Mucosa of stomach (tissue), 1 donor: ENCODE measurements around the gene FRMD4A.
A peak's percentile ranks its signal among the peaks of the same experiment; 100 is the strongest.

Source experiments
- H3K27me3 ChIP-seq: one replicate; pipeline ENCODE4 v1.7.0; 2013; ENCODE audit warnings: mild to moderate bottlenecking, low read length; ENCODE audit not compliant: control insufficient read depth, insufficient read depth
- H3K36me3 ChIP-seq: one replicate; pipeline ENCODE4 v1.7.0; 2013; ENCODE audit warnings: low read length; ENCODE audit not compliant: control insufficient read depth, insufficient read depth
- H3K4me1 ChIP-seq: one replicate; pipeline ENCODE4 v1.7.0; 2013; ENCODE audit warnings: mild to moderate bottlenecking, low read length; ENCODE audit not compliant: control insufficient read depth, insufficient read depth
- H3K4me3 ChIP-seq: one replicate; pipeline ENCODE4 v1.7.0; 2013; ENCODE audit warnings: low read length
- H3K9ac ChIP-seq: one replicate; pipeline ENCODE4 v1.7.0; 2013; ENCODE audit warnings: mild to moderate bottlenecking, low read length, moderate library complexity
- H3K9me3 ChIP-seq: one replicate; pipeline ENCODE4 v1.7.0; 2013; ENCODE audit warnings: mild to moderate bottlenecking, low read length, moderate library complexity; ENCODE audit not compliant: control insufficient read depth
- donor health status: Pancreatic carcinoma.

The FRMD4A gene

DNA sequence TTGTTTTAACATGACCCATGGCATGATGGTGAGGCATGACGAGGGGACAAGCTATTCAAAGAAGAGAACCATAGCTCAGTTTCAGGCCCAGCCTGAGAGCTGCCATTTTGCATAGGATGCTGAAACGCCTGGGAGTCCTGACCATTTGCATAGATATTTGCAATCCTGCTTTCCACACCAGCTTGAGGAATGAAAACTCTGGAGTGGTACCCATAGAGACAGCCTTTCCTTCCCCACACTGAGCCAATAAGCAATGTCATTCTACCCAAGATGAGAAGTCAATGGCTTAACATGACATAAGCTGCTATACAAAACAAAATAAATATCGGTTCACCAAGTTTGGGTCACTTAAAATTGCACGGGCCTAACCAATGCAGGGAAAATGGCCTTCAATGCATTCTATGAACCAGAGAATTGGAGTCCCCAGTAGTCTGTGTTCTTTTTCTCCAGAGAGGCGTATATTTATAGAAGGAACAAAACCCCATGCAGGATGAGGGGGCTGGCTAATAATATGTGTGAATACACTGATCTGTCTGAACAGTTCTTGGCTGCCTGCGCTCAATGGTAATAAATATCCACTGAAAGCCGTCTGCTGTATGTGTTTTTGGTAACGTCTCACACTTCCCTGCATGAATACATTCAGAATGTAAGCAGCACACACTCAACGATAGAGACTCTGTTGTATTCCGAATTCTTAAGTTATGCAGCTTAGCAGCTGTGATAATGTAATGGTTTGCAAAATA lies 329.3 kb downstream of the FRMD4A start:
- no peaks in the 10 kb centered on the region for H3K4me1 ChIP-seq
- H3K27me3 ChIP-seq: no peaks in the 10 kb centered on the region
- H3K36me3 ChIP-seq: no peaks in the 10 kb centered on the region

GRCh38 chr10:13998163-13998835 lies 332.4 kb downstream of the FRMD4A start:
- H3K9me3 ChIP-seq: no peaks in the 10 kb centered on the region
- H3K4me1 ChIP-seq: no peaks in the 10 kb centered on the region
- H3K36me3 ChIP-seq: no peaks in the 10 kb centered on the region
- no peak overlapping the region for H3K4me3 ChIP-seq
- H3K9ac ChIP-seq: no peak overlapping the region
- no peaks in the 10 kb centered on the region for H3K27me3 ChIP-seq

More for the DNA sequence above, 329.3 kb downstream of the FRMD4A start:
- Histone ChIP-seq H3K9ac (no peak overlapping the region), H3K9me3 (no peaks in the 10 kb centered on the region), H3K4me3 (no peak overlapping the region)

GRCh38 chr10:13997650-13998049 lies 333.1 kb downstream of the FRMD4A start:
- Histone ChIP-seq H3K36me3 (no peaks in the 10 kb centered on the region), H3K4me1 (no peaks in the 10 kb centered on the region), H3K9ac (no peak overlapping the region), H3K27me3 (no peaks in the 10 kb centered on the region), H3K9me3 (no peaks in the 10 kb centered on the region), H3K4me3 (no peak overlapping the region)

DNA sequence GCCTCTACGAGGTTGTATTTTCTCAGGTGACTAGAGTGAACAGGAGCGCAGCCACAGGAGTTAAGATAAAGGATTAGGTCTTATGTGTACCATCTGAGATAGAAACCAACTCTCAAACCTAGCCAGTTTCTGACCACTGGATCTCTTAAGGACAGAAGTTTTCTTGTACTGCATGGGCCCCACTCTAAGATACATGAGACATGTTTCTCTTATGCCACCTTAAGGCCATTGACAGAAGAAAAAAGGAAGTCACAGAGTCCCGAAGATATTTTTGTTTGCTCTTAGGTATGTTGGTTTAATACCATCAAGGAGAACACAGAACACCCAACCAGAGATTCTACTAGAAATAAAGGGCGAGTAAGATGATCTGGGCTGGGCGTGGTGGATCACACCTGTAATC lies 335.8 kb downstream of the FRMD4A start:
- Histone ChIP-seq H3K36me3 (no peaks in the 10 kb centered on the region), H3K9ac (no peak overlapping the region), H3K9me3 (no peaks in the 10 kb centered on the region), H3K4me1 (no peaks in the 10 kb centered on the region), H3K4me3 (no peak overlapping the region), H3K27me3 (no peaks in the 10 kb centered on the region)

DNA sequence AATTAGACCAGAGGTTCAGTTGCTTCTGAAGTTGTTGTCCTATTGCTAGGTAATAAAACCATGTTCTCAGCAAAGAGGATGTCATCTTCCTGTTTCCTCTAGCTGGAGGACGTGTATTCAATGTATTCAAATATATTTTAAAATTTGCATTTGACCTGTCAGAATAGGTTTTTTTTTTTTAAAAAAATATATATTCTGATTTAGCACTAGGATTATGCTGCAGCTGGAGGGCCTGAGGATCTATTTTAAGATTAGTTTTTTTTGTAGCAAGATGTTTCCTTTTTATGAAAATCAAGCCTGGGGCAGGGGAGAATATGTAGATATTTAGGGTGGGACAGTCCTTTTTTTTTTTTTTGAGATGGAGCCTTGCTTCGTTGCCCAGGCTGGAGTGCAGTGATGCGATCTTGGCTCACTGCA lies 337.0 kb downstream of the FRMD4A start:
- Histone ChIP-seq H3K27me3 (no peaks in the 10 kb centered on the region), H3K4me3 (no peak overlapping the region), H3K9ac (no peak overlapping the region), H3K36me3 (no peaks in the 10 kb centered on the region), H3K9me3 (no peaks in the 10 kb centered on the region), H3K4me1 (no peaks in the 10 kb centered on the region)

- Histone ChIP-seq H3K9ac (no peak overlapping the region), H3K4me3 (no peak overlapping the region), H3K27me3 (no peaks in the 10 kb centered on the region), H3K36me3 (no peaks in the 10 kb centered on the region), H3K9me3 (no peaks in the 10 kb centered on the region), H3K4me1 (no peaks in the 10 kb centered on the region)
These were observed 337.6 kb downstream of the FRMD4A start for GRCh38 chr10:13993169-13993568.

- Histone ChIP-seq H3K9me3 (no peaks in the 10 kb centered on the region), H3K36me3 (no peaks in the 10 kb centered on the region), H3K9ac (no peak overlapping the region), H3K27me3 (no peaks in the 10 kb centered on the region), H3K4me1 (no peaks in the 10 kb centered on the region), H3K4me3 (no peak overlapping the region)
These were observed 339.4 kb downstream of the FRMD4A start for GRCh38 chr10:13991353-13991752.

DNA sequence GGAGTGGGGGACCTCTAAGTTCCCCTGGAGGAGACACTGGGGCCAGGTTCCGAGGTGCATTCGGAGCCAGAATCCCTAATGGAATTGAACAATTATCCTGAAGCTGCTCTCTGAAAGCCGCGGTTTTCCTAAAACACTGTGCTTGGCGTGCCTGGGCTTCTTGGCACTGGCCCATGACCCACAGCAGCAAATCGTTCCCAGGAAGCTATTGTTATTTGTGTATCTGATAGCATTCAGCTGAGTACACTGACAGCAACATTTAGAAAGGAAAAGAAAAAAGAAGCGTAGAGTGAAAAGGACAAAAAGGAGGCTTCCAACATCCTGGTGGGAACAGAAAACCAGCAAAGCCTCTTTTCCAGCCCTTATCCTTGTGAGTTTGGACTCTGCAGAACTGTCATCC lies 339.8 kb downstream of the FRMD4A start:
- Histone ChIP-seq H3K27me3 (no peaks in the 10 kb centered on the region), H3K9me3 (no peaks in the 10 kb centered on the region), H3K9ac (no peak overlapping the region), H3K4me1 (no peaks in the 10 kb centered on the region), H3K4me3 (no peak overlapping the region), H3K36me3 (no peaks in the 10 kb centered on the region)

DNA sequence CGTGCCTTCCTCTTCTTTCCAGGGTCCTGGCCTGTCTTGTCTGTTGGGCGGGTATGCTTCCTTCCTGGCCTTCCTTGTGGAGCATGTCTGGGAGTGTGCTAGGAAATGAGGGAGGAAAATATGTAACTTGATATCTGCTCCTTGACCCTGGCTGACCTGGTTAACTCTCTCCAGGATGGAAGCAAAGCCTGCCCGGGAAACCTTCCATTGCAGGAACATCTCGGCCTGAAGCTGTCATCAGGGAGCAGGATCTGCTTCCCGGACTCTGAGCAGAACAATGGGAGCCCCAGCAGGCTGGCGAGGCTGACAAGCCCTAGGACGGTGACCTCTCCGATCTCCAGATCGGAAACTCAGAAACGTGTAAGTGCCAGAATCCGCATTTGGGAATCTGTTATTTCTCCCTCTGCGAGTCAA lies 340.3 kb downstream of the FRMD4A start:
- Histone ChIP-seq H3K9ac (peak overlapping the region; percentile 20), H3K36me3 (no peaks in the 10 kb centered on the region), H3K4me1 (no peaks in the 10 kb centered on the region), H3K9me3 (no peaks in the 10 kb centered on the region), H3K27me3 (no peaks in the 10 kb centered on the region), H3K4me3 (no peak overlapping the region)

DNA sequence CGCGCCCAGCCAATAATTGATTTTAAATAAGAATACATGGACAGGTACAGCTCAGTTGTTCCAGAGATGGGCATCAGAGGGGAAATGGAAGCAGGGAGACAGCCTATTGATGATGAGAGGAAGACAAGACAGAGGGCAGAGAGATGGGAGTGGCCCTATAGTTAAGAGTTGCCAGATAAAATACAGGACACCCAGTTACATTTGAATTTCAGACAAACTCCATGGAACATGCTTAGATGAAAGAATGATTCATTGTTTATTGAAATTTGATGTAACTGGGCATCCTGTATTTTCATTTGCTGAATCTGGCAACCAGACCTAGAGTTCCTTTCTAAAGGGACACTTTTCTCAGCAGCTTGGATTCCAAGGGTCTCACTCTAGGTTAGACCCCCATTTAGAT lies 341.1 kb downstream of the FRMD4A start:
- Histone ChIP-seq H3K9ac (no peak overlapping the region), H3K36me3 (no peaks in the 10 kb centered on the region), H3K27me3 (no peaks in the 10 kb centered on the region), H3K4me3 (no peak overlapping the region), H3K4me1 (no peaks in the 10 kb centered on the region), H3K9me3 (no peaks in the 10 kb centered on the region)

- Histone ChIP-seq H3K9me3 (no peaks in the 10 kb centered on the region), H3K4me1 (no peaks in the 10 kb centered on the region), H3K4me3 (no peak overlapping the region), H3K9ac (no peak overlapping the region), H3K36me3 (no peaks in the 10 kb centered on the region), H3K27me3 (no peaks in the 10 kb centered on the region)
These were observed 343.3 kb downstream of the FRMD4A start for GRCh38 chr10:13987446-13987845.

DNA sequence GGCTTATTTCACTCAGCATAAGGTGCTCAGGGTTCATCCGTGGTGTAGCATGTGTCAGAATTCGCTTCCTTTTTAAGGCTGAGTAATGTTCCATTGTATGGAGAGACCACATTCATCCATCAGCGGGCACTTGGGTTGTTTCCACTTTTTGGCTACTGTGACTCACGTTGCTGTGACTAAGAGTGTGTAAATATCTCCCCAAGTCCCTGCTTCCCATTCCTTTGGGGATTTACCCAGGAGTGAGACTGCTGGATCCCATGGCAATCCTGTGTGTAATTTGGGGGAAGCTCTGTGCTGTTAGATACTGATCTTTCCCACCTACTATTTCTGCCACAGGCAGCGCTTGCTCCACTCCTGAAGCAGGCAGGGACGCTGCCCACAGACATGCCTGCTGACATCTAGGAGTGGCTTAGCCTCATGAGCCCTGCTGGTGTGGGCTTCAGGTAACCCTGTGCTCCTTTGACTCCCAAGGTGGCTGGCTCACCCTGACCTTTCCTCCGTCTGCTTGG lies 346.0 kb downstream of the FRMD4A start:
- H3K4me3 ChIP-seq: no peak overlapping the region
- no peaks in the 10 kb centered on the region for H3K4me1 ChIP-seq
- H3K27me3 ChIP-seq: no peaks in the 10 kb centered on the region
- no peak overlapping the region for H3K9ac ChIP-seq
- H3K9me3 ChIP-seq: no peaks in the 10 kb centered on the region
- H3K36me3 ChIP-seq: no peaks in the 10 kb centered on the region
